ENCODE measurements around the gene ASAH2. TPM values are rescaled to one million over a fixed set of nuclear protein-coding genes. Genes with fewer than 3 reads are reported as not detected.
"Not testable (repeated sequence)": the region's sequence is repeated elsewhere in the genome, so short reads cannot be mapped to it uniquely, and the experiment has no call there.

ASAH2 gene
- total RNA-seq, 1 experiment from 2014 or later = 4.6 TPM

GRCh38 chr10:50242777-50243176 is 8.5 kb downstream of the ASAH2 start:
- peaks cover 19% of the 10 kb centered on the region for H3K27me3 Mint-ChIP-seq (ENCODE audit: low read depth)
- no peak overlapping the region for H3K18ac ChIP-seq (ENCODE audit: insufficient read length, low read depth, low read length)

GRCh38 chr10:50241478-50241877 is 9.8 kb downstream of the ASAH2 start:
- H3K18ac ChIP-seq (ENCODE audit: insufficient read length, low read depth, low read length); H3K79me1 ChIP-seq (ENCODE audit: insufficient read depth, low read depth, low read length, poor library complexity, severe bottlenecking); H3K9ac ChIP-seq (ENCODE audit: extremely low read depth, insufficient read length, low read length); H2BK120ac ChIP-seq (ENCODE audit: low read depth, low read length, poor library complexity, severe bottlenecking); H2BK20ac ChIP-seq (ENCODE audit: low read depth, low read length, poor library complexity, severe bottlenecking); H3K27ac ChIP-seq (ENCODE audit: insufficient read length, low read depth, low read length); DNase-seq; H3K14ac ChIP-seq (ENCODE audit: insufficient read depth, low read length); H2BK12ac ChIP-seq (ENCODE audit: insufficient read length, low read depth, low read length); H3K9me3 Mint-ChIP-seq; H3K27ac Mint-ChIP-seq; H3K23me2 ChIP-seq (ENCODE audit: insufficient read length, low read depth, low read length, poor library complexity, severe bottlenecking); H3K79me2 ChIP-seq (ENCODE audit: insufficient read depth, low read length); H4K20me1 ChIP-seq (ENCODE audit: control insufficient read depth, insufficient read depth, insufficient read length); H3K23ac ChIP-seq (ENCODE audit: insufficient read length, low read depth, low read length); H2BK5ac ChIP-seq (ENCODE audit: insufficient read length, low read length); H3K9me3 ChIP-seq (ENCODE audit: control insufficient read depth, low read depth, low read length); H2BK15ac ChIP-seq (ENCODE audit: low read depth, low read length); H2AFZ ChIP-seq (ENCODE audit: low read length); H3K56ac ChIP-seq (ENCODE audit: insufficient read length, low read depth, low read length); H3K4me1 Mint-ChIP-seq; H3K36me3 Mint-ChIP-seq (ENCODE audit: insufficient read depth in 1 of 3, low read depth in 3 of 3); H2AK5ac ChIP-seq (ENCODE audit: insufficient read length, low read length); H3K4me3 Mint-ChIP-seq; H3T11ph ChIP-seq (ENCODE audit: low read length); H3K4me1 ChIP-seq (ENCODE audit: insufficient read depth, low read length); H3K27me3 ChIP-seq (ENCODE audit: insufficient read depth, low read length); H3K4me2 ChIP-seq (ENCODE audit: insufficient read depth, insufficient read length, low read length); H3K4ac ChIP-seq (ENCODE audit: low read depth, low read length); H4K91ac ChIP-seq (ENCODE audit: insufficient read length, low read depth, low read length); H4K5ac ChIP-seq (ENCODE audit: insufficient read length, low read depth, low read length); H4K8ac ChIP-seq (replicated peaks; ENCODE audit: insufficient read length, low read depth, low read length): not testable (repeated sequence)
- WGBS (ENCODE audit: extremely low coverage, insufficient read length, low lambda C conversion rate) = no CpG with 5 or more reads among the region's 1 CpG
- H3K27me3 Mint-ChIP-seq (ENCODE audit: low read depth) = peaks cover 21% of the 10 kb centered on the region

More at GRCh38 chr10:50242777-50243176, 8.5 kb downstream of the ASAH2 start:
- H2BK120ac ChIP-seq (ENCODE audit: low read depth, low read length, poor library complexity, severe bottlenecking) = no peak overlapping the region
- H3K9ac ChIP-seq (ENCODE audit: extremely low read depth, insufficient read length, low read length) = no peak overlapping the region
- H3K79me1 ChIP-seq (ENCODE audit: insufficient read depth, low read depth, low read length, poor library complexity, severe bottlenecking) = no peaks in the 10 kb centered on the region
- H3T11ph ChIP-seq (ENCODE audit: low read length) = no peak overlapping the region
- whole genome bisulfite sequencing (ENCODE audit: extremely low coverage, insufficient read length, low lambda C conversion rate) = no CpG with 5 or more reads among the region's 4 CpGs
- no peaks in the 10 kb centered on the region for H3K9me3 Mint-ChIP-seq
- no peak overlapping the region for H3K4ac ChIP-seq (ENCODE audit: low read depth, low read length)
- no peak for DNase-seq
- no peaks in the 10 kb centered on the region for H3K4me1 ChIP-seq (ENCODE audit: insufficient read depth, low read length)
- no peak overlapping the region for H3K27ac ChIP-seq (ENCODE audit: insufficient read length, low read depth, low read length)
- no peak overlapping the region for H4K8ac ChIP-seq (replicated peaks; ENCODE audit: insufficient read length, low read depth, low read length)
- no peaks in the 10 kb centered on the region for H3K27me3 ChIP-seq (ENCODE audit: insufficient read depth, low read length)
- H3K27ac Mint-ChIP-seq = no peak overlapping the region
- H2BK15ac ChIP-seq (ENCODE audit: low read depth, low read length) = no peak overlapping the region
- TF ChIP-seq CTCF (conservative IDR thresholded peaks at IDR 0.05) = no peak
- no peaks in the 10 kb centered on the region for H4K20me1 ChIP-seq (ENCODE audit: control insufficient read depth, insufficient read depth, insufficient read length)
- H2AFZ ChIP-seq (ENCODE audit: low read length) = no peak overlapping the region
- no peak overlapping the region for H2AK5ac ChIP-seq (ENCODE audit: insufficient read length, low read length)
- H2BK12ac ChIP-seq (ENCODE audit: insufficient read length, low read depth, low read length) = no peak overlapping the region
- H4K5ac ChIP-seq (ENCODE audit: insufficient read length, low read depth, low read length) = no peak overlapping the region
- no peaks in the 10 kb centered on the region for H3K23me2 ChIP-seq (ENCODE audit: insufficient read length, low read depth, low read length, poor library complexity, severe bottlenecking)
- no peak overlapping the region for H4K91ac ChIP-seq (ENCODE audit: insufficient read length, low read depth, low read length)
- no peak overlapping the region for H3K14ac ChIP-seq (ENCODE audit: insufficient read depth, low read length)
- H3K79me2 ChIP-seq (ENCODE audit: insufficient read depth, low read length) = no peaks in the 10 kb centered on the region
- no peaks in the 10 kb centered on the region for H3K36me3 Mint-ChIP-seq (ENCODE audit: insufficient read depth in 1 of 3, low read depth in 3 of 3)
- H2BK5ac ChIP-seq (ENCODE audit: insufficient read length, low read length) = no peak overlapping the region
- no peaks in the 10 kb centered on the region for H3K4me1 Mint-ChIP-seq
- no peak overlapping the region for H3K4me2 ChIP-seq (ENCODE audit: insufficient read depth, insufficient read length, low read length)
- no peak overlapping the region for H3K4me3 Mint-ChIP-seq
- H3K23ac ChIP-seq (ENCODE audit: insufficient read length, low read depth, low read length) = no peak overlapping the region
- no peak overlapping the region for H2BK20ac ChIP-seq (ENCODE audit: low read depth, low read length, poor library complexity, severe bottlenecking)
- H3K56ac ChIP-seq (ENCODE audit: insufficient read length, low read depth, low read length) = no peak overlapping the region
- no peaks in the 10 kb centered on the region for H3K9me3 ChIP-seq (ENCODE audit: control insufficient read depth, low read depth, low read length)
